HG02642 (cell line): Measurements from ENCODE around the gene MPST.

ENCODE experiments used
- ATAC-seq: cut with Tn5 transposase; IDR thresholded peaks from one replicate; pipeline ENCODE4 v1.9.1; 2021; ENCODE audit warnings: mild to moderate bottlenecking; ENCODE audit not compliant: unreplicated experiment, poor library complexity

The MPST gene

DNA sequence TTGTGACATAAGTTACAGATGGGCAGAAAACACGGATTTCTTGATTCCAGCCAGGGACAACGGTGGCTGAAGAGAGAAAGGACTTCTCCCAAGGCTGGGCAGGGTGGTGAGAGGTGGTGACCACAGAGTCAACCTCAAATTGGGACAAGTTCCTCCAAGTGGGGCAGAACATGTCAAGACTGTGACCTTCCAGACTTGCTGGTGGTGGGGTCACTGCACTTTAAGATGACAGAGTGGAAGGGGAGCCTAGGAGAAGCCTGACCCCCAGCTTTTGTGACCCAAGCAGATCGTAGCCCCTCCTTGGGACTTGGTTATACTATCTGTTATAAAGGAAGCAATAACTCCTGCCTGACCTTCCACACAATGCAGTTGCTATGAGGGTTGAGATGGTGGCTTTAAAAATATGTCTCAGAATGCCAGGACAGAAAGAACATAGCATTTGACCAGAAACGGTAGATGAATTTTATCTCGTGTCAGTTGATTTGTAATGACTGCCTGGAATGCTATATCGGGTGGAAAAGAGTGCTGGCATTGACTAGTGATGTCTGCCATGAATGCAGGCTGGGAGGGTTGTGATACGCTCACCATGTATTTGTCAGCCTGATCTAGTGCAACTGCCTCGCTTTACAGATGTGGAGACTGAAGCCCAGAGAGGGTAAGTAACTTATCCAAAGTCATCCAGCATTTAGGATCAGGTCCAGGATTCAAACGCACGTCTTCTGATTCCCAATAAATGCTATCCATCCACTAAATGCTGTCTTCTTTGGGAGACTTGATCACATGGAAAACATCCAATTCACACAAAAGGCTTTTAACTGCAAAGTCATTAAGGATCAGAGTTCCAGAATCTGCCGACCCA lies 18.6 kb upstream of the MPST start:
- ATAC-seq, result no peak

DNA sequence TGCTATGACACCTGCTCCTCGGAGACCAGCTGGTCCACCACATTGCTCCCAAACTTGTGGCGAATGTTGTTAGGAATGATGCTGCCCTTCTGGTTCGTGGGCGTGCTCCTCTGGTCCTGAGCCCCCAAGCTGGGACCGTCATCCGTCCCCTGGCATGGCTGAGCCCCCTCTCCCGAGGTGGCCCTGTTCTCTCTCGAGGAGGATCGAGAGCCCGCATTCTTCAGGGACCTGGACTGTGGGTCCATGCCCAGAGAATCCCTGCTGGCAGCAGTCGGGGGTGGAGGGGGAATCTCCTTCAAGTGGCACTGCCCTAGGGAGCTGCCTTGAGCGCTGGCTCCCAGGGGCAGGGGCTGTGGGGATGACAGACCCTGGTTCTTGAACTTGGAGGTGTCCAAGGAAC lies 17.7 kb upstream of the MPST start:
- ATAC-seq, result no peak

DNA sequence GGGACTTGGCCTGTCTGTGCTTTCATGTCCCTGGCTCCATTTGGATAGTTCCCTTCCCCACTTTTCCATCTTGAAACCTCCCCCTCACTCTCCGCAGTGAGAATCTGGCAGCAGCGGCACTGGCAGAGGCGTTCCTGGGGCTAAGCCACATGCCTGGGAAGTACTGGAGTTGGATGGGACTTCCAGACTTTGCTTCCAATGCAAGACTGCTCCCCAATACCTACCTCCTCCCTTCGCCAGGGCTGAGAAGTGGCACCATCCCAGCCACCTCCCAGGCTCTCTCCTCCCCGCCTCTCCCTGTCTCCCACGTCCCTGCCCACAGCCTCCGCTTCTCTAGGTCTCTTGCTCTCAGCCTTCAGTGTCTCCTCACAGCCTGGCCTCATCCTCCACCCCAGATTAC lies 16.9 kb upstream of the MPST start:
- no peak for ATAC-seq

DNA sequence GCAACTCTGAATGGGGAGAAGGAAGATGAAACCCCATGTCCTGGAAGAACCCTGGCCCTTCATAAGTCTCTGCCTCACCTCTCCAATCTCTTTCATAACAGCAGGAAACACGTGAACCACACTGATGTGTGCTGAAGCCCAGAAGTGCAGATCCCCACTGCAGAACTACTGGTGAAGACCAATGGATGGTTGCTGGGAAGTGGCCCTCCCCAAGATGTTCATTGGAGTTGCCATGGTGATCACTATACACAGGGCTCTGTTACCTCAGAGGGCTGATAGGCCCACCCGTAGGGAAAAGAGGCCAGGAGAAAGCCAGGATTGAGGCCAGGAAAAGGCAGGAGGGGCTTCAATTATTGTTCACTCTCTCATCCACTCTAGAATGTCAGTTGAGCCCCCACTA lies 11.9 kb upstream of the MPST start:
- ATAC-seq, result no peak

DNA sequence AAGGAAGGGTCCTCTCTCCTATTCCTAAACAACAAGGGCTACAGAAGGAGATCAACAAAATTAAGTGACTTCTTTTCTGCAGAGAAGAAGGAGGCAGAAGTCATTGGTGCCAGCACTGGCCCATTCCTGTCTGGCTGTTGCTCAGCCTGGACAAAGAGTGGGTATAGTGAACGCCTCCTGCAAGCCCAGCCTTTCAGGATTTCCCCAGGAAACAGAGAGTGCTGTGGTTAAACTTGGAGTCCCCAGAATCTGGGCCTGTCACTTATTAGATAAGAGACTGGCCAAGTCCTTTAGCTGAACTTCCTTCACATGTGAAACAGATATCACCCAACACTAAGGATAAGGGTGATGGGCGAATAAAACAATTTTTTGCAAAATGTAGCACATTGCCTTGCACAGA lies 11.2 kb upstream of the MPST start:
- ATAC-seq, result no peak

DNA sequence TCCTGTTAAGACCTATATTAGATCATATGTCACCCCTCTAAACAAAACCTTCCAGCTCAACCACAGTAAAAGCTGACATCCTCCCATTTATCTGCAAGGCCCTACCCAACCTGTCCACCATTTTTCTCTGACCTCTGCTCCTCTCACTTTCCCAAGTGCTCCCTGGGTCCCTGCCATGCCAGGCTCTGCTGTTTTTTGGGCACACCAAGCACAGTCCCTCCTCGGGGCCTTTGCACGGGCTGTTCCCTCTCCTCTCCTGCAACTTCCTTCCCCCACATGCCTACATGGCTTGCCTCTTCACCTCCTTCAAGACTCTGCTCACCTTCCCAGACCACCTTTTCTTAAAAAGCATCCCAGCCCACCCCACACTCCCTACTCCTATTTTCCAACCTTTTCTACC lies 10.1 kb upstream of the MPST start:
- no peak for ATAC-seq

DNA sequence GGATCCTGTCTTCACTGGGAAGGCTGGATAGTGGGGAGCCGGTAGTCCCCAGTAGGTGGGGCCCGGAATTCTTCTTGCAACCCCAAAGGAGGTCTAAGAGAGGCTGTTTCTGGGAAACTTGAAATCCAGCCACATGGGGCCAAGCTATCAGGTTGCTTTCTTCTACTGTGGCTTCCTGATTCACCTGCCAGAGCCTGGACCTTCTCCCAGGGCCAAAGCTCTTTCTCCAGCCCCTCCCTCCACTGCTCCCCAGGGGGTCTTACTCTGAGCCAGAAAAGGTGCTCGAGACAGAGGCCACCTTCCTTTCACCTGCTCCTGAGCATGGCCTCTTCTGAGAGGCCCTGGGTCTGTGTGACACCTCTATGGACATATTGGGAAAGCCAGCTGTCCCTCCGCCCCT lies 9.4 kb upstream of the MPST start:
- ATAC-seq, result no peak

DNA sequence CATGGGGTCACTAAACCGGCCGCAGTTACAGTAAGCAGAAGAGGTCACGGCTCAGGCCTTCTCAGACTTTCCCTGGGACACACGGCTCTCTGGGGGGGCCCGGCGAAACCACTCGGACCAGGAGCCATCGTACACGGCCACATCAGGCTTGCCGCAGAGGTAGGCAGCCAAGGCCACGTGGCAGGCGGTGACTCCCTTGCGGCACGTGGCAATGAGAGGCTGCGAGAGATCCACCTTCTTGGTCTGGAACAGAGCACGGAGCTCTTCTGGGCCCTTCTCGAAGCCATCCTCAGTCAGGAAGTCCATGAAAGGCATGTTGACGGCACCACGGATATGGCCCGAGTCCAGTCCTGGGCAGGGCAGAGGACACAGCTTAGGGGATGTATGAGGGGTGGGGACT lies 8.6 kb upstream of the MPST start:
- no peak for ATAC-seq

DNA sequence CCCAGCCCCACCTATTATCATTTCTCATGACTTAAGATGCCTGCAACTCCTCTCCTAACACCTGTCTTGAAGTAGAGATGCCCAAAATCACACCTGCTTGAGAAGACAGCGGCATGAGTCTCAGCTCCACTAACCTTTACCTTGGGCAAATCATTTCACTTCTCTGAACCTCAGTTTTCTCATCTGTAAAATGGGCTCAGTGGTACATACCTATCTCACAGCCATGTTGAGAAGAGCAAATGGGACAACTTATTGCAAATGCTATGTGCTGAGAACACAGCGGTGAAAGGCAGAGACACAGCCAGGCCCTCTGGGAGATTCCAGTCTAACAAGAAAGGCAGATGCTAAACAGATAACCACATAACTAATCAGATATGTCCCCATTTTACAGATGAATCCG lies 8.1 kb upstream of the MPST start:
- no peak for ATAC-seq

DNA sequence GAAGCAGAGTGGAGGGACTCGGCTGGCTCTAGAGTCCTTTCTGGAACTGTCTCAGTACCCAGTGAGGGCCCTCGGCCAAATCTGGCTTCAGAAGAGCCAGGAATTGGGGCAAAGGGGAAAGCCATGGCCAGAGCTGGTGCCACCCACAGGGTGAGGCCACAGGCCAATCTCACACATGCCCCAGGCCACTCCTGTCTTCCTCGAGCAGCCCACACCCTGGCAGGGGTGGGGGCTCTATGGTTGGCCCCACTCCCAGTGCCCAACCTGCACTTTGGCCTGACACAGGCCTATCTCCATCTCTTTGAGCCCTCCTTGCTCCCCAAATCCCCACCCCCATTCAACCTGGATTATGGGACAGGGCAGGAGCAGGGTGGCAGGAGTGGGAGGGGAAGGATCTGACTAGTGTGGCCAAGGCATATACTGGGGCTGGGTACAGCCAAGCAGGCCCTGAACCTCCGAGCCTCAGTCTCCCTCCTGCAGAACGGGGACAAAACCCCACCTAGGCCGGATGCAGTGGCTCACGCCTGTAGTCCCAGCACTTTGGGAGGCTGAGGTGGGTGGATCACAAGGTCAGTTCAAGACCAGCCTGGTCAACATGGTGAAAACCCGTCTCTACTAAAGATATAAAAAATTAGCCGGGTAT lies 7.2 kb upstream of the MPST start:
- no peak for ATAC-seq

DNA sequence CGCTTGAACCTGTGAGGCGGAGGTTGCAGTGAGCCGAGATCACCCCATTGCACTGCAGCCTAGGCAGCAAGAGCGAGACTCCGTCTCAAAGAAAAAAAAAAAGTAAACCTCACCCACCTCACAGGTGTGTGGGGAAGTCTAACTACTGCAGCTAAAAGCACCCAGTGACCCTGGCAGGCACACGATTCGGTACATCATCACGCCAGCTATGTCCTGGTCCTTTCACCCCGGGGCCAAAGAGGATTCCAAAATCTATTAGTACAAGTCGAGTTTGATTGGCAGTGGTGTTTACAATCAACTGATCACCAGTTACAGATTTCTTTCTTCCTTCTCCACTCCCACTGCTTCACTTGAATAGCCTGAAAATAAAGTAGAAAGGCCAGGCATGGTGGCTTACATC lies 6.6 kb upstream of the MPST start:
- ATAC-seq, result no peak

DNA sequence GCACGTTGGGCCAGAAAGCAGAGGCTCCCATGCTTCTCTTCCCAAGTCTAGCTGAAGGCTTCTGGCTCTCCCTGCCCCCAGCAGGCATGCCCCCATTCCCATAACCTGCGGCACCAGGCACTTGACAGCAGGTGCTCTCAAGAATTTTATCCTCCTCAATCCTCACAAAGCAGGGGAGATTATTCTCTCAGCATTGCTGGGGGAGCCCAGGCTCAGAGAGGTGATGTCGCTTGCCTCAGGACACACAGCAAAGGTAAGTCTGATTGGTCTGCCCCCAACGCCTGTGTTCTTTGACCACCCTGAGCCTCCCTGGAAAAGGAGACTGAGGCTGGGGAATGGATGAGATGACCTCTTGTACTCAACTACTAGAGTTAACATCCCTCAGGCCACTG lies 5.1 kb upstream of the MPST start:
- no peak for ATAC-seq

DNA sequence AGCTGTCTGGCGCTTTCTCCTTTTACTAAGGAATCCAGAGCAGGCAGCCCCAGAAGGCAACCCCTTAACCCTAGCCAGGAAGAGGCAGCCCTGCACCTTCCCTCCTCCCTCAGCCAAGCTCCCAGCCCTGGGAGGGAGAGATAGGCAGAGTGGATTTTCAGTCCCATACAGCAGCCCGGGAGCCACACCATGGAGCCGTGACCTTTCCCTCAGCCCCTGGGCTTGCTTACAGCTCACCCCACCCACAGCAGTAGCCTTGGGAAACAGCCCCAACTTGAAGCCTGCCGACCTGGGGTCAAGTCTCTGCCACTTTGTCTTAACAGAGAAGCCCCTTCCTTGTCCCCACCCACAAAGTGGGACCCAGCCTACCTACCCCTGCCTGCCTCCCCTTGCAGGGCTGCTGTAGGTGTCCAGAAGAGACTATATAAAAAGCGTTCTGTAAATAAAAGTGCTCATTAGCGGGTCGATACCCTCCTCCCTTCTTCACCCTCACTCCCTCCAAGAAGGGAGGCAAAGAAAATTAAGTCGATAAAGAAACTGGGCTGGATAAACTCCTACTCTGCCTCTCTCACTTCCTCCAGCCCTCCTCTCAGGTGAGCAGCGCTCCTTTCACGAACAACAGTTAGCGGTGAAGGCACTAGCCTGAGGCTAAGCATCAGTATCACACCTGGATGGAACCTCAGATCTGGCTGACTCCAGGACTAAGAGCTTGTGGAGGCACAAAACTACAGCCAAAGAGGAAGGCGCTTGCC lies 4.5 kb upstream of the MPST start:
- ATAC-seq, result no peak

DNA sequence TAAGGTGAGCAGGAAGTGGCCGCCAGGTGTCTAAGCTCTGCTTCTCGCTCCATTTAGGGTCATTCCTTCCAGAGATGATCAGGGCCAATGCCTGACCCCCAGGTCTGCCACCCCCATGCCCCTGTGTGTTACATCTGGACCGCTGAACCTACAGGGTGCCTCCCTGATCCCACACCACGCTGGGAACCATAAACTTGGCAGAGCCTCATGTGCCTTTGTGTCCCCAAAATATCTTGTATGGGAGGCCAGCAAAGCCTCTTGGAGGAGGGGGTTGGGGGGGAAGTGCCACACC lies 4.0 kb upstream of the MPST start:
- ATAC-seq, result no peak

DNA sequence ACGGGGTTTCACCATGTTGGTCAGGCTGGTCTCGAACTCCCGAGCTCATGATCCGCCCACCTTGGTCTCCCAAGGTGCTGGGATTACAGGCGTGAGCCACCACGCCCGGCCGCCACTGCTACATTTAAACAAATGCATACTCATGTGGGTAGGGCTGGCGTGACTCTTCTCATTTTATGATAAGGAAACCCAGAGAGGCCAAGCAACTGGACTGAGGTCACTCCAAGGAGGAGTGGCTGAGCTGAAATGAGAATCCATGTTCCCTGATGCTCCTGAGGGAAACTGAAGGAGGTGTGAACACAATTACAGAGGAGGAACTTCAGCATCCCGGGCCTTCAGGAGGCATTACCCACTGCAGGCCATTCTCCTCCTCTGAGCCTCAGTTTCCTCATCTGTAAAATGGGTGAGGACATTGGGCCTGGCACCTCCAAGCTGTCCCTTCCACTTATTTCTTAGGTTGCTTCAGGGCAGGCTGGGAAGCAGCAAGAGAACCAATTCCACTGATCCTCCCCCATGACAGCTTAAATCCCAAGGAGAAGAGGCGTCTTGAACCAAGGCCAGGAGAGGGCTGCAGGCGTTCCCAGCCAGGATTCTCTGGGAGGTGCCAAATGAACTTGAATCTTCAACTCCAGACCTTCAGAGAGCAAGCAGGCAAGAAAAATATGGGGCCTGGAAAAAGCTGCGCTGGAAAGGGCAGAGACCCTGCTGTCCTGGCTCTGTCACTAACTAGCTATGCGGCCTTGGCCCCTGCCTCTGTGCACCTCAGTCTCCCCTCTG lies 3.2 kb upstream of the MPST start:
- ATAC-seq, result no peak

DNA sequence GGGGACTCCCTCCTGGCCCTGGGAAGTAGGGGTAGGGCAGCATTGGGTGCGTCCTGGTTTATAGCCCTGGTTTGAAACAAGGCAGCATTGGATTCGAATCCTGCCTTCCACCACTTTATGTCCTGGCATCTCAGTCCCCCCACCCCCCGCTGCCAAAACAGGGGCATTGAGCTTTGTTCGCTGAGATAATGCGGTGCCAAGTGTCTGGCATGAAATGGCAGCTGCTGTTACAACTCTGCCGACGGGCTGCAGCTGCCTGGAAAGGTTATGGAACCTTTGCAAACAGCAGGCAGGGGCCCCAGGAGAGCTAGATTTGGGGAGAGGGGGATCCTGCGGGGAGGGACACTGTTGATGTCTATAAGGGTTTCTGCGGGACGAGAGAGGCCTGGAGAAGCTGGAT lies 2.2 kb upstream of the MPST start:
- no peak for ATAC-seq

DNA sequence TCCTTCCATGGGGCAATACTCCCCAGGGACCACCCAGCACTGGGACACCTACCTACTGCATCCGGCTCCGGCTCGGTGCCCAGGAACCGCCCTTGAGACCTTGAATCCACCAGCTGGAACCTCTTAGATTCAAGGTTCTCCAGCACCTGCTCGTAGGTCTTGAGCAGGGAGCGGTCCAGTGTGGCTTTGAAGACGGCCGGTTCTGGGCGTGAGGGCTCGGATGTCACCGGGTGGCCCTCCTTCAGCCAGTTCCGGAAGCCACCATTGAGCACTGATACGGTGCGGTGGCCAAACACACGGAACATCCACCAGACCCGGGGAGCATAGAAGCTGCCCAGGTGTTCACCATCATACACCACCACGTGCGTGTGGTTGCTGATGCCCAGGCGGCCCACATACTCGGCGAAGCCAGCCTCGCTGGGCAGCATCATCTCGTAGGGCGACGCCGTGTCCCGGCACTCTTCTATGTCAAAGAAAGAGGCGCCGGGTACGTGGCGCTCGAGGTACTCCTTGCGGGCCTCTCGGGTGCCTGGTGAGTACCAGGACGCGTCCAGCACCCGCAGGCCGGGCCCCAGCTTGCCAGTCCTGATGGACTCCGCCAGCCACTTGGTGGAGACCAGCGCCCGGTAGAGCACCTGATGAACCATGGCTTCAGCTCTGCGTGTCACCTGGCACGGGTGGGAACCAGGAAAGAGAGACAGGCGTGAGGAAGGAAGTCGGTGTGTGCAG lies 1.3 kb upstream of the MPST start:
- no peak for ATAC-seq

DNA sequence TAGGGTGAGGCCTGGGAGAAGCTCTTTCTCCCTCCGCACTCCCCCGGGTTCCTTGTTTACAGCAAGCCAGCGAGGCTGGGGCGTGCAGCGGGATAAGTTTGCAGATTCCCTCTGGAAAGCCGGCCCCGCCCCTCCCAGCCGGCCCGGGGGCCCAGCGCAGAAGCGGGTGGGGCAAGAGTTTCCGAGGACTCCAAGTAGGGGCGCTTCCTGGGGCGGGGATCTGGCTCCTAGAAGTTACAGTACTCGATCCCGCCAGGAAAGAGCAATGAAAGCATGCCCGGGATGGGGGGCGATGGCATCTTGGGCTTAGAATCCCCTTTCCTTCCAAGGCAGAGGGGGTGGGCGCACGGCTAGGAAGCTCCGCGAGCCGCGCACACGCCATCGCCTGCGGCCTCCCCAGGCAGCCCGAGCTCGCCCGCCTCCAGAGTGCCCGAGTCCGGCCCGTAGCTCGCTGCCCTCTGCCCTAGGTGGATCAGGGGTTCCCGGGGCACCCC lies 680 bp upstream of the MPST start:
- peak; percentile 28 for ATAC-seq

DNA sequence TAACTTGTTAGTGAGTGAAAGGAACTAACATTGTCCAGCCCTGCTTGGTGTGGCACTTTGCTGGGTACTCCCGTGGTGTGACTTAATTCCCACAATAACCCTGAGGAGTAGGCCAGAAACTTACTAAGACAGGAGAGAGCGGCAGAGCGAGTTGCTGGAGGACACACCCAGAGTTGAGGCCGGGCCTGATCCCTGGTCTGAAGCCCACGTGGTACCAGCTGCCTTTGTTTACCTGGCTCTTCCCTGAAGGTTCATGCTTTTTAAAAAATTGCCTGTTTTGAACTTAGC lies 594 bp downstream of the MPST start:
- ATAC-seq, result no peak

DNA sequence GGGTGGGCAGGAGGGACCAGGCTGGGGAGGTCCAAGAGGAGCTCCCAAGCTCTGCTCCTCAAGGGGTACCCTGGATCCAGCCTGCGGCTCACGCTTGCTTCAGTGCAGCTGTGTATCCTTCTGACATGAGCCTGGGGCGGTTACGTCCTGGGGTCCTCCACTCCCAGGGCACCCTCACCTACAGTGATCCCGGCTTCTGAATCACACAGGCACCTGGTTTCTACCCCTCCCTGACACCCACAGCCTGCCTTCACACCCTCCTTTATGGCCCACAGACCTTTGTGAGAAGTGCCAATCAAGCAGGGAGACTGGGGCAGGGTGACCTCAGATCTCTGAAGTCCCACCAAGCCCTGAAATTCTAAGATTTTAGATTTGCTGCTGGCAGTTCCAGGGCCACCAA lies 1.5 kb downstream of the MPST start:
- no peak for ATAC-seq
